ENCODE measurements around the gene BCL7A.
"Not testable (repeated sequence)": the region's sequence is repeated elsewhere in the genome, so short reads cannot be mapped to it uniquely, and the experiment has no call there.

Gene BCL7A

DNA sequence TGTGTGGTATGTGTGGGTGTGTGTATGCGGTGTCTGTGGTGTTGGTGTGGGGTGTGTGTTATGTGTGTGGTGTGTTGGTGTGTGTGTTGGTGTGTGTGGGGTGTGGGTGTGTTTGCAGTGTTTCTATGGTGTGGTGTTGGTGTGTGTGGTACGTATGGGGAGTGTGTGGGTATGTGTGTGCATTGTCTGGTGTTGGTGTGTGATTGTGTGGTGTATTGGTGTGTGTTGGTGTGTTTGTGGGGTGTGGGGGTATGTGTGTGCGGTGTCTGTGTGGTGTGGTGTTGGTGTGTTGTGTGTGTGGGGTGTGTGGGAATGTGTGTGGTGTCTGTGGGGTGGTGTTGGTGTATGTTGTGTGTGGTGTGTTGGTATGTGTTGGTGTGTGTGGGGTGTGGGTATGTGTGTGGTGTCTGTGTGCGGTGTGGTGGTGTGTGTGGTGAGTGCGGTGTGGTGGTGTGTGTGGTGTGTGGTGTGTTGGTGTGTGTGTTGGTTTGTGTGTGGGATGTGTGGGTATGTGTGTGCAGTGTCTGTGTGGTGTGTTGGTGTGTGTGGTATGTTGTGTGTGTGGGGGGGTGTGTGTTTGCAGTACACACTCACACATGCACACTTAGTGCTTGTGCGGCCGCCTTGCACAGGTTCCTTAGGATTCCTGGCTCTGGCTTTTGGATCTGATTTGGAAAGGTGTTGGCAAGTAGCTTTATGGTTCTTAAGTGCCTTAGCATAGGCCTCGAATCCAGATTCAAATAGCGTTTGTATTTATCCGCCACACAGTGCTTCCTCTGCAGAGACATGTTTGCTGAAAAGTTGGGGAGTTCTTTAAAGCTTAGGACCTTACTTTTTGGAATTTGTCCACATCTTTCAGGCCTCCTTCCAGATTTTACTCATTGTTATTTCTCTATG is 73.3 kb downstream of the BCL7A start:
- no peak for DNase-seq (ENCODE audit: low spot score)

DNA sequence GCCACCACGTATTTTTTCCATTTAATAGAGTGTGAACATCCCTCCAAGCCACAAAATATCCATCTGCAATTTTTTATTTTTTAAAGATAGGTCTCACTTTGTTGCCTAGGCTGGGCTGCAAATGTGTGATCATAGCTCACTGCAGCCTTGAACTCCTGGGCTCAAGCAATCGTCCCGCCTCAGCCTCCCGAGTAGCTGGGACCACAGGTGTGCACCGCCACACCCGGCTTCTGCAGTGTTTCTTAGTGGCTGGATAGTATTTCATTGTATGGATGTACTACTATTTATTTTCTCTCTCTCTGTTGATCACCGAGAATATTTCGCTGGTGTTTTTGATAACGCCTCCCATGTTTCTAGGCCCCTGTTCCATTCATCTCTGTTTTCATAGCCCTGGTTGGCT is 74.3 kb downstream of the BCL7A start:
- DNase-seq (ENCODE audit: low spot score): no peak

DNA sequence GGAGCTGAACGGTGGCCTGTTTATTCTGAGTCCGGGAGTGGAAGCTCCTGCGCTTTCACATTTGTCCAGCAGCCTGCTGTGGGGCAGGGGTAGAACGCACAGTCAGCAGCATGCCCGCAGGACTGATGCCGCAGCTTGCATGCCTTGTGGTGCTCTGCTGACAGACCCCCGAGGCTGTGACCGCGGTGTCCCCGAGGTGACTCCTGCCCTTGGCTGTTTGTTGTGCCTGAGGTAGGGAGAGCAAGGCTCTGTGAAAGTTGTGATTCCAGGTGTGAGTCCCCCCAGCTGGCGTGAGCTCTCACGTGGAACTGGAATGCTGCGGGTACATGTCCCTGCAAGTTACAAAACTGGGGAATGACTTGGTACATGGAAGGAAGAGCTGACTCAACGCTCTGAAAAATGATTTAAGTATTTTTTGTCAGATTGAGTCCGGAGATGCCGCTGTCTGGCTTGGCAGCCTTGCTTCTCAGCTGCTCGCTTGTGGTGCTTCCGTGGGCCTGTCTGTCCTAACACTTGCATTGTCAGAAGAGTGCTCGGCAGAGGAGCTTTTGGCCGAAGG is 75.0 kb downstream of the BCL7A start:
- no peak for DNase-seq (ENCODE audit: low spot score)

DNA sequence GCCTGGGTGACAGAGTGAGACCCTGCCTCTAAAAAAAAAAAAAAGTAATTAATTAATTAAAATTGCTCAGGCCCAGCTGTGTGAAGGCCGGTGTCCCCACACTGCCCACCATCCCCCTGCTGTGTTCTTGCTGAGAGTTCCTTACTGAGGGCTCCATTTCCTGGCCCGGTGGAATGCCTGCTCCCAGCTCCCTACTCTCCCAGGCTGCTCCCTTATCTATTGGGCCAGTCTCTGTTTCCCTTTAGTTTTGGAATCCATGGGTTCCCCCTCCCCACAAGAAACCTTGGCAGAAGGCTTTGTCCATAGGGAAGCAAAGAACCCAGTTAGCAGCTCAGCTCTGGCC is 75.9 kb downstream of the BCL7A start:
- no peak for DNase-seq (ENCODE audit: low spot score)

DNA sequence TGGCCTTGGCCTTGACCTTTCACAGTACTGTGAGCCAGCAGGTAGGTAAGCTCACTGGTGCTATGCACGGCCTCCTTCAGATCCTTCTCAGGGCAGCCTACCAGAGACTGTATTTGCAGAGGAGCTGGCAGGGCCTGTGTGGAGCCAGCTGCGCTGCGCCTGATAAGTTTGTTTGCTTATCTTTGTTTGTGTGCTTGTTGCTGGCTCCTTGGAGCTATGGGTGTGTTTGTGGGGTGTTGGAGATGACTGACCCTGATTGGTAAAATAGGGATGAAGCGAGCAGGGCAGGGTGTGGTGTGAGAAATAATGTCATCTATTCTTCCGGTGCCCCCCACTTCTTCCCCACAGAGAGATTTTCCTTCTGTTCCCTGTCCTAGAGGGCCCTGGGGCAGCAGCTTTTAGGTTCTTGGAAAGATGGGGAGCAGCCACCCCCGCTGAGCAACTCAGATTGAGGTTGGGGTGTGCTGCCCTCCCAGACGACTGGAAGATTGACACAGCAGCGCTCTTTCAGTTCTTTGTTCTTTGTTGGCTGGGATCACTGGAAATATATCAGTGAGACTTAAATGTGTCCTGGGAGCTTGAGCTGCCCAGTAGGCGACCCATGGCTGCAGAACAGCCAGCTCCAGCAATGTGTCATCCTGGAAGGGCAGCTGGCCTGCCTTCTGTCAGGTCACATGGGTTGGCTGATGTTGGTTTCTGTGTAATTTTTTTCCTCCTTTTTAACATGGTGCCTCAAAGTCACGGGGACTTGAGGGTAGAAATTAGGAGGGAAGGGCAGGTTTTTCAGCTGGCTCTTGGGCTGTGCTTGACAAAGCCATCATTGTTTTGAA is 76.5 kb downstream of the BCL7A start:
- DNase-seq (ENCODE audit: low spot score): peak; percentile 86

DNA sequence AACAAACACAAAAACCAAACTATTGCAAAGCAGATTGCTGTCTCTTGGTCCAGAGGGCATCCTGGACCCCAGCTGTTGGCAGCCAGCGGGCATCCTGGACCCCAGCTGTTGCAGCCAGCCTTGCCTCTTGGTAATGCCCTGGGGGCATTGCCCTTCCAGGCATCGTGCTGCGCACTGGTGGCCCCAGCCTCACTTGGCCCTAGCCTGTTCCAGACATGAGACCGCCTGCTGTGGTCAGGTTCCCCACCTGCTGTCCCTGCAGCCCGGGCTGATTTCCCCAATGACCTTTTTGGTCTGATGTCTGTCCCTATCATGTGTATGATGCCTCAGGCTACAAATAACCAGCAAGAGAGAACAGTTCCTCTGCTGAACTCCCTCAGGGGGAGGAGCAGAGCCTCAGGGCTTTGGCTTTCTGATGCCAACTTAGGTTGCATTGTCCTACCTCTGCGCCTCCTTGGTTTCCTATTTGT is 77.6 kb downstream of the BCL7A start:
- no peak for DNase-seq (ENCODE audit: low spot score)

DNA sequence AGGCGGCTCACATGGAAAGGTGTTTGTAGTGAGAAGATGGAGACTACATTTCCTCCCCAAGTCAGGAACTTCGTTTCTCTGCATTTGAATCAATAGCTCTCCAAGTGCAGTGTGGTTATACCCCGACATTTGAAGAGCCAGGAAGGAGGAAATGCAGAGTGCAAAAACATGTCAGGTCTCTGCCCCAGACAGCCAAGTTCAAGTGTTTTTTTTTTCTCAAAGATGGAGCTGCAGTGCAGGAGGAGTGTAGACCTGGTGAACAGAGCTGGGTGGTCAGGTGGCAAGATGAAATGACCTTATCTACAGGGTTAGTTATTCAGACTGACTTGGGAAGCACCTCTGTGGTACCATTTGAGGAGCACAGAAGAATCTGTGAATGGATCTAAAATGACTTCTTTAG is 78.2 kb downstream of the BCL7A start:
- DNase-seq (ENCODE audit: low spot score): no peak

DNA sequence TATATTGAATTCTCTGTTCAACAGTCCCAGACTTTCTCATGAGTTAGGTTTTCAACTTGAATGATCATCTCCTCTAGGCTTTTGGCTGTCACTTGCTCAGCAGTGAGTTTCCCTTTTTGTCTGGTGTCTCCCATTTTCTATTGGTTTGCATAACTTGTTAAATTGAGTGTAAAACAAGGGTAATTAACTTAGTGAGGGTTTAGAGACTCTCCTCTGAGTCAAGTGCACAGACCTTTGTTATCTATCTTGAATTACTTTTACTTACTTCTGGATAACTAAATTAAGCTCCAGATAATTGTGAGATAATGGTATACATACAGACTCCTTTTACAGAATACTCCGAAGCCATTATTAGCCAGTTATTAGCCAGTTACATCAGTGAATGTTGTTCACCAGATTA is 78.9 kb downstream of the BCL7A start:
- no peak for DNase-seq (ENCODE audit: low spot score)

DNA sequence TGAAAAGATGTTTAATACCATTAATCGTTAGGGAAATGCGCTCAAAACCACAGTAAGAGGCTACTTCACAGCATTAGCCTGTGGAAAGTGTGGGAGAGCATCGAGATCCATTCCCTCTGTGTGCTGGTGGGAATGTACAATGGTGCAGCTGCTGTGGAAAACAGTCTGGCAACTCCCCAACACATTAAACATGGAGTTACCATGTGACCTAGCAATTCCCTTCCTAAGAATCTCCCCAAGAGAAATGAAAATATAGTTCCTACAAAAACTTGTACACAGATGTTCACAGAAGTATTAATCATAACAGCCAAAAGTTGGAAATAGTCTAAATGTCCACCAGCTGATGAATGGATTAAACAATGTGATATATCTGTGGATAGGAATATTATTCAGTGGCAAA is 80.6 kb downstream of the BCL7A start:
- DNase-seq (ENCODE audit: low spot score): no peak

DNA sequence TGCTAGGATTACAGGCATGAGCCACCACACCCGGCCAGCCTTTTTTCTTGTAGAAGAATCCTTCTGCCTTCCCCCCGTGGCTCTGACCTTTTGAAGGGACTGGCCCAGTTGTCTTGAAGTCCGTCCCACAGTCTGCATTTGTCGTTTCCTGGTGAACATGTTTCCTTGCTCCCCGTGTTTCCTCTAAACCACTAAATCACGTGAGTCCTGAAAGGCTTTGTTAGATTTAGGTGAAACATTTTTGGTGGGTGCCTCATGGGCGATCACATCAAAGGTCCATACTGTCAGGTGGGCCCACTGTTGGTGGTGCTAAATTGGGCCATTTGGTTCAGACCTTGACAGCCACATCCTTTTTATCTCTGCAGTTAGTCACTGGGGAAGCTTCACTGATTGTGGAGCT is 83.2 kb downstream of the BCL7A start:
- DNase-seq (ENCODE audit: low spot score): no peak

DNA sequence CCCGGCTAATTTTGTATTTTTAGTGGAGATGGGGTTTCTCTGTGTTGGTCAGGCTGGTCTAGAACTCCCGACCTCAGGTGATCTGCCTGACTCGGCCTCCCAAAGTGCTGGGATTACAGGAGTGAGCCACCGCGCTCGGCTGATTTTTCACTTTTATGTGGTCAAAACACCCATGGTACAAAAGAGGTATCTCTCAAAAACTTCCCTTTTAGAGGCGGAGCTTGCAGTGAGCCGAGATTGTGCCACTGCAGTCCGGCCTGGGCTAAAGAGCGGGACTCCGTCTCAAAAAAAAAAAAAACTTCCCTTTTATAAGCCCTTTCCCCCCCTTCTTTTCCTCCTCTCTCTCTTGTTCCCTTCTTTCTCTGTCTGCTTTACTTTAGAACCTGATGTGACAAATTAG is 83.8 kb downstream of the BCL7A start:
- not testable (repeated sequence) for DNase-seq (ENCODE audit: low spot score)

DNA sequence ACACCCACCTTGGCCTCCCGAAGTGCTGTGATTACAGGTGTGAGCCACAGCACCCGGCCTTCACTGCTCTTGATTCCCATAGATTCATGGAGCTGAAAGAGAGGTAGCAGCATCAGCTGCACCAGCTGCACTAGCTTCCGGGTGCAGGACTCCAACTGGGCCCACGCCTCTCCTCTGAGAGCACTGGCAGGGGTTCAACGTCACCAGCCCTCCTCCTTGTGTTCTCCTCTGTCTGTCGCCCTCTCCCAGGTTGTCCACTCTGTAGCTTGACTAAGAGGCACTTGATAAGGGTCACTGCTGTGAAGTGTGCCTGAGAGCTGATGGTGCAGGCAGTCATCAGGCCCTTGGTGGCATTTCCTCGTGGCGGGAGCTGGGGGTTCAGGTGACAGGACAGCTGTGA is 85.2 kb downstream of the BCL7A start:
- no peak for DNase-seq (ENCODE audit: low spot score)

DNA sequence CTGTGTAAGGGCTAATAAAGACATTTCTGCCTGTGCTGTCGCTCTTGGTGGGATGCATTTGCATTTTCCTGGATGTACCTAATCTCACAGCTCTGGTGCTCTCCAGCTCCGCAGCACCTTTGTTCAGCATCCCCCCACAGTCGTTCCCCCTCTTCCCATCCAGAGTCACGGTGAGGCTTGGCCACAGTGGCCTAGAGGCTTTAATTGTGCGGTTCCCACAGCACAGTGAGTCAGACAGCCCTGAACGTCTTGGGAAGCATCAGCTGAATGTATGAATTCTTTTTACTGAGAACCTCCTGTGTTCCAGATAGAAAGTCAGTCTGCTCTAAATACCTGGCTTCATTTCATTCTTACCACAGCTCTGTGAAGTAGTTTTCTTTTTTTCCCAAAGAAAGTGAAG is 85.6 kb downstream of the BCL7A start:
- peak; percentile 69 for DNase-seq (ENCODE audit: low spot score)

DNA sequence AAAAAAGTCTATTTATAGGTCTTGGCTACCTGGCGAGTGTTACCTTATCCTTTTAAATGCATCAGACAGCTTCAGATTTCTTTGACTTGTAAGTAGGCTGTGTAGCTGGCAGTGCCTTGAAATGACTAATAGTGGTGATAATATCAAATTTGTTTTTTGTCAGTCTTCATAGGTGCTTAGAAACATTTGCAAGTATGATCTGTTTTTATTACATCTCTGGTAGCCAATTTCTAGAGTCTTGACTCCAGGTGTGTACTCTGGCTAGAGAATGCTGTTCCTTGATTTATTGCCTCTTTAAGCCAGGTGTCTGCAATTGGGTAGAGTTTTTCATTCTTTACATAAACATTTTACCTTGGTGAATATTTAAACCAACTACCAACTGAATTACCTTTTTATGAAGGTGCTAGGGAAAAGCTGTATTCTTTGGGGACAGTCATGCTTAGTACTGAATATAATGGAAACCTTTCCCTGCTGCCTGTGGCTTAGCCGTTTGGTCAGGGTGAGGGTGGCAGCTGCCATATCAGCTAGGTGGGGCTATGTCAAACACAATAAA is 89.5 kb downstream of the BCL7A start:
- no peak for DNase-seq (ENCODE audit: low spot score)
